ENCODE results near the gene GNAZ. TPM values are rescaled to one million over a fixed set of nuclear protein-coding genes. Genes with fewer than 3 reads are reported as not detected.

The GNAZ gene
- polyA plus RNA-seq, 1 donor (not counting 4 experiments of a cell fraction or from before 2014, with no cell fraction given), result 0.03 TPM

DNA sequence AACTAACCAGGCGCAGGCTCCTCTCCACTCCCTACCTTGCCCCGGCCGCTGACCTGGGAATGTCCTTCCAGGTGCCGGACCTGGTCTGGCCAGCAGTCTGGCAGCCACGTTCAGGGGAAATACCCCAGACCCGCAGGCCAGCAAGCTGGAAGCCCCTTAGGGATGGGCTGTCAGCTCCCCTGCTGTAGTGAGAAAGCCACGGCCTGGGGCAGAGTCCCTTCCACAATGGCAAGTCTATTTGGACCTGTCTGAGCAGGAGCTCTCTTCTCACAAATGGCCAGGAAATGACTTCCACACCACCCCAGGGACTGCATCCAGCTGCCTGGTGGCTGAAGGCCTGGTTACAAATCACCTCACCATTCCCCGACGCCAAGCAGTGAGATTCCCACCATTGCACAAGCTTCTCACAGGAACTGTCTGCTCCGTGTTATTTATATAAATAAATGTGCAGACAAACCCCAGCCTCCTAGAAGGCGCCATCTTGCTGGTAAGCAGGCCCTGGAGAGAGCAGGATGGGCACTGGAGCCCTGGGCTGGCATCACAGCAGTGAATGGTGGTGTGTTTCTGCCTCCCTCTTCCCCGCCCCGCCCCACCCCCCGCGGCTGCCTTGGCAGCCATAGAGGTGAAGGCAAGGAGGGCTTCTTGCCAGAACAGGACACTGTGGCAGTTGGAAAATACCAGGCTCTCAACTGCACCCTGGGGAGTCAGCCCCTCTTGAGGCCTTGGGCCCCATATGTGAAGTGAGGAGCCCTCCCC is 47.8 kb downstream of the GNAZ start:
- no peak overlapping the region for H2AFZ ChIP-seq (ENCODE audit: control insufficient read depth, low read length)
- H3K9ac ChIP-seq (ENCODE audit: control insufficient read depth, extremely low read depth, insufficient read depth, low read length), result no peak overlapping the region
- H3K36me3 ChIP-seq (ENCODE audit: control insufficient read depth in 2 of 2, extremely low read depth in 1 of 2, insufficient read depth in 2 of 2, low read length in 2 of 2), result no peaks in the 10 kb centered on the region
- no peak for TF ChIP-seq EZH2 (IDR thresholded peaks at IDR 0.05; ENCODE audit: low read length)
- TF ChIP-seq, protein P1, sequence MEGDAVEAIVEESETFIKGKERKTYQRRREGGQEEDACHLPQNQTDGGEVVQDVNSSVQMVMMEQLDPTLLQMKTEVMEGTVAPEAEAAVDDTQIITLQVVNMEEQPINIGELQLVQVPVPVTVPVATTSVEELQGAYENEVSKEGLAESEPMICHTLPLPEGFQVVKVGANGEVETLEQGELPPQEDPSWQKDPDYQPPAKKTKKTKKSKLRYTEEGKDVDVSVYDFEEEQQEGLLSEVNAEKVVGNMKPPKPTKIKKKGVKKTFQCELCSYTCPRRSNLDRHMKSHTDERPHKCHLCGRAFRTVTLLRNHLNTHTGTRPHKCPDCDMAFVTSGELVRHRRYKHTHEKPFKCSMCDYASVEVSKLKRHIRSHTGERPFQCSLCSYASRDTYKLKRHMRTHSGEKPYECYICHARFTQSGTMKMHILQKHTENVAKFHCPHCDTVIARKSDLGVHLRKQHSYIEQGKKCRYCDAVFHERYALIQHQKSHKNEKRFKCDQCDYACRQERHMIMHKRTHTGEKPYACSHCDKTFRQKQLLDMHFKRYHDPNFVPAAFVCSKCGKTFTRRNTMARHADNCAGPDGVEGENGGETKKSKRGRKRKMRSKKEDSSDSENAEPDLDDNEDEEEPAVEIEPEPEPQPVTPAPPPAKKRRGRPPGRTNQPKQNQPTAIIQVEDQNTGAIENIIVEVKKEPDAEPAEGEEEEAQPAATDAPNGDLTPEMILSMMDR (optimal IDR thresholded peaks at IDR 0.05 in 1 of 3, IDR thresholded peaks at IDR 0.05 in 1 of 3, conservative IDR thresholded peaks at IDR 0.05 in 1 of 3; ENCODE audit: extremely low read depth in 1 of 3, insufficient read depth in 2 of 3, low read length in 3 of 3), result no peak
- H4K20me1 ChIP-seq (ENCODE audit: control insufficient read depth, extremely low read depth, insufficient read depth, low read length), result no peaks in the 10 kb centered on the region
- H3K27ac ChIP-seq (ENCODE audit: control insufficient read depth, insufficient read depth, low read length), result no peak overlapping the region
- dilution Hi-C loops (cut with MboI; ENCODE audit: extremely low pct_ligation_motif_present, low sequenced_read_pairs), result no loop called here
- FAIRE-seq (no peak), DNase-seq (ENCODE audit: low read depth, low spot score) (no peak)
- H3K4me2 ChIP-seq (ENCODE audit: control insufficient read depth, extremely low read depth, insufficient read depth, low read depth, low read length), result no peak overlapping the region
- no peaks in the 10 kb centered on the region for H3K9me1 ChIP-seq (ENCODE audit: control insufficient read depth, extremely low read depth, insufficient read depth, low read length)
- H3K79me2 ChIP-seq (ENCODE audit: control insufficient read depth, insufficient read depth, low read length), result no peaks in the 10 kb centered on the region
- H3K27me3 ChIP-seq (ENCODE audit: control insufficient read depth, extremely low read depth, insufficient read depth, low read length), result peaks cover 6% of the 10 kb centered on the region
- no peaks in the 10 kb centered on the region for H3K4me1 ChIP-seq (ENCODE audit: control insufficient read depth, extremely low read depth, insufficient read depth, low read length)
- no peak overlapping the region for H3K4me3 ChIP-seq (ENCODE audit: control insufficient read depth in 2 of 3, extremely low read depth in 1 of 3, insufficient read depth in 2 of 3, low read depth in 1 of 3, low read length in 3 of 3)
- H3K9me3 ChIP-seq (ENCODE audit: control insufficient read depth, low read depth, low read length), result no peaks in the 10 kb centered on the region

DNA sequence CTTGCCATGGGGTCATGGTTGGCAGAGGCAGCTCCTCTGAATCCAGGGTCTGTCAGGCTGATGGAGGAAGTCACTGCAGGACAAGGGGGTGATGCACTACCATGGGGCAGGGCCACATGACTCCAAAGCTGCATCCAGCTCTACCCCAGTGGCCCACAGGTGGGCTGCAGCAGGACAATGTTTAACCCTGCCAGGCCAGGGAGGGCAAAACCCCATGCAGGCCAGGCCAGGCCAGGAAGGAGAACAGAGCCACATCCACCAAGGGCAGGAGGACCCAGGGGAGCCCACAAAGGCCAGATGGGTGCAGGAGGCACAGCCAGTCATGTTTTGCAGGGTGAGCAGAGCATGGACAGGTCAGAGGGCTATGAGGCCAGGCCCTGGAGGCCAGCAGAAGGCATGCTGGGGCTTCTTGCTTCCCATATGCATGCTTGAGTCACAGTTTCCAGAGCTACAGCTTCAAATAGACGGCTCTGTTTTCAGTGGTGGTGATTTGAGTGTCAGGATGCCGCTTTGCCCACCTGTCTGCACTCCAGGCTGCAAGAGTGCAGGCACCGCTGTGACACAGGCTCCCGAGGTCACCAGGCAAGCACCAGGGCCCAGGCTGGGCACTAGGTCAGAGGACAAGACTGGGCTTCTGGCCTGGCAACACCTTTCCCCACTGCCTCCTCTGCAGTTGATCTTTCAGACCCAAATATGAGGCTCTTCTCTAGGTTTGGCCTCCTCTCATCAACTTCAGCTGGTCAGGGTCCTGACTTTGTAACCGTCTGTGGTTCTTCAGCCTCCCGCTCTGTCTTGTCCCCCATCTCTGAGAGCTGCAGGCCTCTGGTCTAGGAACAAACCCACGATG is 48.6 kb downstream of the GNAZ start:
- H3K27ac ChIP-seq (ENCODE audit: control insufficient read depth, insufficient read depth, low read length), result no peak overlapping the region
- no peaks in the 10 kb centered on the region for H3K4me1 ChIP-seq (ENCODE audit: control insufficient read depth, extremely low read depth, insufficient read depth, low read length)
- H2AFZ ChIP-seq (ENCODE audit: control insufficient read depth, low read length), result no peak overlapping the region
- no peak for TF ChIP-seq EZH2 (IDR thresholded peaks at IDR 0.05; ENCODE audit: low read length)
- TF ChIP-seq, protein P1 (optimal IDR thresholded peaks at IDR 0.05 in 1 of 3, IDR thresholded peaks at IDR 0.05 in 1 of 3, conservative IDR thresholded peaks at IDR 0.05 in 1 of 3; ENCODE audit: extremely low read depth in 1 of 3, insufficient read depth in 2 of 3, low read length in 3 of 3), result no peak
- H3K27me3 ChIP-seq (ENCODE audit: control insufficient read depth, extremely low read depth, insufficient read depth, low read length), result peaks cover 6% of the 10 kb centered on the region
- FAIRE-seq, result no peak
- H3K9ac ChIP-seq (ENCODE audit: control insufficient read depth, extremely low read depth, insufficient read depth, low read length), result no peak overlapping the region
- no peaks in the 10 kb centered on the region for H3K9me3 ChIP-seq (ENCODE audit: control insufficient read depth, low read depth, low read length)
- no peaks in the 10 kb centered on the region for H3K9me1 ChIP-seq (ENCODE audit: control insufficient read depth, extremely low read depth, insufficient read depth, low read length)
- no peak overlapping the region for H3K4me2 ChIP-seq (ENCODE audit: control insufficient read depth, extremely low read depth, insufficient read depth, low read depth, low read length)
- no peaks in the 10 kb centered on the region for H3K36me3 ChIP-seq (ENCODE audit: control insufficient read depth in 2 of 2, extremely low read depth in 1 of 2, insufficient read depth in 2 of 2, low read length in 2 of 2)
- no peaks in the 10 kb centered on the region for H3K79me2 ChIP-seq (ENCODE audit: control insufficient read depth, insufficient read depth, low read length)
- no peak for DNase-seq (ENCODE audit: low read depth, low spot score)
- H4K20me1 ChIP-seq (ENCODE audit: control insufficient read depth, extremely low read depth, insufficient read depth, low read length), result no peaks in the 10 kb centered on the region
- no peak overlapping the region for H3K4me3 ChIP-seq (ENCODE audit: control insufficient read depth in 2 of 3, extremely low read depth in 1 of 3, insufficient read depth in 2 of 3, low read depth in 1 of 3, low read length in 3 of 3)
- dilution Hi-C loops (cut with MboI; ENCODE audit: extremely low pct_ligation_motif_present, low sequenced_read_pairs), result no loop called here

Measured in keratinocyte (primary cell).